GM10248 (cell line): Measurements from ENCODE around the gene NFASC.

Experiments used
- CTCF ChIA-PET: fragments of 300-600 bp; sonication (Branson Sonifier 250); formaldehyde crosslinking; extraction: SDS; loops from one replicate; lab custom pipeline; 2021; ENCODE audit warnings: antibody characterized with exemption; lab: Yijun Ruan, JAX
- POLR2A ChIA-PET: fragments of 350-650 bp; sonication (Branson Sonifier 250); formaldehyde crosslinking; extraction: SDS; loops from one replicate; lab custom pipeline; 2020; ENCODE audit warnings: antibody characterized with exemption; lab: Yijun Ruan, JAX
- DNase-seq: peaks from one replicate; pipeline ENCODE4 v3.0.0; 2012; ENCODE audit errors: extremely low spot score
- TF ChIP-seq, protein P1 (sequence below): IDR thresholded peaks from 2 replicates; pipeline ENCODE4 v1.5.1; 2012; ENCODE audit warnings: mild to moderate bottlenecking, low read depth; ENCODE audit errors: extremely low read depth, missing control alignments, control extremely low read depth

The NFASC gene

DNA sequence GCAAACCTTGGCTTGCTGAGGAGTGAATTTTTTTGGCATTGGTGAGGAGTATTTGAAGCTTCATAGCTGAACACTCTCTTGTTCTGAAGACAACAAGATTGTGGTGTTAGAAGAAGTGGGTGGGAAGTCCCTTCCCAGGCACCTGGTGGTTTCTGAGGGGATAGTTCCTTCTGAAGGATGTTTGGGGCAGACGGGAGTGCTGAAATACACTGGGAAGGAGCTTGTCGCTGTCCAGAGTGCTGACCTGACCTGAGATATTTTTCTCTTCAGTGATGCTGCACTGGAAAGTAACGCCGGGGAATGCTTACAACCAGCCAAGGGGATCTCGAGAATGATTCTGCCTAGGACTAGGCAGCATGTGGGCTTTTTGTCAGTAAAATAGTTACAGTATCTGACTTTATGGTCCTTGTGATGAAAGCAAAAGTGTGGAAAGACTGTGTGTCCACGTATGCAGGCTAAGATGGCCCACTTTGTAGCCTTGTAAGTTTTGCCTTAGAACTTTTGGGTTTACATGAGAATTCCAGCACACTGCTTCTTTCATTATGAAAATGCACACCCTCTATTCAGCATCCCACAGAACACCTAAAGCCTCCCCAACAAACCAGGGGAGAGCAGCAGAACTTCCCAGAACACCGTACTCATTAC, 33.1 kb upstream of the NFASC start:
- TF ChIP-seq, protein P1, sequence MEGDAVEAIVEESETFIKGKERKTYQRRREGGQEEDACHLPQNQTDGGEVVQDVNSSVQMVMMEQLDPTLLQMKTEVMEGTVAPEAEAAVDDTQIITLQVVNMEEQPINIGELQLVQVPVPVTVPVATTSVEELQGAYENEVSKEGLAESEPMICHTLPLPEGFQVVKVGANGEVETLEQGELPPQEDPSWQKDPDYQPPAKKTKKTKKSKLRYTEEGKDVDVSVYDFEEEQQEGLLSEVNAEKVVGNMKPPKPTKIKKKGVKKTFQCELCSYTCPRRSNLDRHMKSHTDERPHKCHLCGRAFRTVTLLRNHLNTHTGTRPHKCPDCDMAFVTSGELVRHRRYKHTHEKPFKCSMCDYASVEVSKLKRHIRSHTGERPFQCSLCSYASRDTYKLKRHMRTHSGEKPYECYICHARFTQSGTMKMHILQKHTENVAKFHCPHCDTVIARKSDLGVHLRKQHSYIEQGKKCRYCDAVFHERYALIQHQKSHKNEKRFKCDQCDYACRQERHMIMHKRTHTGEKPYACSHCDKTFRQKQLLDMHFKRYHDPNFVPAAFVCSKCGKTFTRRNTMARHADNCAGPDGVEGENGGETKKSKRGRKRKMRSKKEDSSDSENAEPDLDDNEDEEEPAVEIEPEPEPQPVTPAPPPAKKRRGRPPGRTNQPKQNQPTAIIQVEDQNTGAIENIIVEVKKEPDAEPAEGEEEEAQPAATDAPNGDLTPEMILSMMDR: no peak
- ChIA-PET CTCF (interaction anchor here (1.5 to 3.9 kb wide), 2 partner anchors 10 to 31 kb away, joined by 4 to 19 read pairs; no protein-coding TSS in a partner anchor), POLR2A (no interaction called here)
- DNase-seq: peak; percentile 32

DNA sequence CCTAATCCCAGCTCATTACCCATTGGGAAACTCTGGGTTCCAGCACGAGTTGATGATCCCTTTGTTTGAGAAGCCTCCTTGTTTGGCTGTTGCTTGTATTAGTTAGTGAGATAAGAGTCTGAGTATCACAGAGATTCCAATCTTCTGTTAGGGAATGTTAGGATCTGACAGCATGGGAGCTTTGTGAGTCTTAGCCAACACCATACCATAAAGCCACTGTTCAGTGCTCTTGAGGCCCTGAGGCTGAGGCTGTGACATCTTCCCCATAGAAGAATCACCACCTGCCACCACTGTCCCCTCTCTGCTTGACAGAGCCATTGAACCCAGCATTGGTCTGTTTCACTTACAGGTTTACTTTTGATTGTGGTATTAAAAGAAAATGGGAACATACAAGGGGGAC, 29.3 kb upstream of the NFASC start:
- POLR2A ChIA-PET: no interaction called here
- TF ChIP-seq, protein P1: no peak
- CTCF ChIA-PET: interaction anchor here (1.0 kb wide), 1 partner anchor 34 kb away, joined by 3 read pairs; no protein-coding TSS in a partner anchor
- no peak for DNase-seq

DNA sequence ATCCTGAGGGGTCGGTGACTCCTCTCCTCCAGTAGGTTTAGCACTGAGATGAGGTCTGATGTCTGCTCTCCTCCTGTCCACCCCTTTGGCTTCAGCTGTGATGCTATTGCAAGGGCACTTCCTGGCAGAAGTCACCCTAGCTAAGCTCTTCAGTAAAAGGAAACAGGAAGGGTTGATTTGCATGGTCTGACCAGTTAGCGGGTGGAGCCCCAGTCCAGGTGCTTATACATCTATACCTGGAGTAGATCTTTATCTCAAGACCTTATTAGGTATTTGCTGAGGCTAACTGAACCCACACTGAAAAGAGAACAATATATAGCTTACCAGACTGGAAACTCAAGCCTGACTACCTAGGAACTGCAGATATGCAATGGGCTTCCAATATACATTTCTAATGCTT, 28.9 kb upstream of the NFASC start:
- POLR2A ChIA-PET: no interaction called here
- TF ChIP-seq, protein P1: no peak
- DNase-seq: no peak
- CTCF ChIA-PET: interaction anchor here (1.0 to 1.4 kb wide), 3 partner anchors 10 to 35 kb away, joined by 3 to 4 read pairs (median 4); no protein-coding TSS in a partner anchor

DNA sequence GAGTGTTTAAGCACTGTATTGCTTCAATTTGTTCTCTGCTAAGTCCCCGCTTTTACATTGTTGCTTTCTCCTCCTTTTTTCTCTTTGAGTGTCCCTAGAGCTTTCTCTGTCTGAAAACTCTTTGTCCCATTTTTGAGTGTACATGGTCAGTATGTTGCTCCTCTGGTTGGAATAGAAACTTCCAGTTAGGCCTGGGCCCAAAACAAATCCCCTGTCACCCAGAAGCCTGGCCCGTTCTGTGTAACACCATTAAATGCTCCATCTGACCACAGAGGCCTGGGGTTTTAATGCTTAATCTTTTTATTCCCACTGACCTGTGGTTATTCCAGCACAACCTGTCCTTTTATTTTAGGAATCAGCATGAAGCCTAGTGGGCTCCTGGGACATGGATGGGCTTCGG, 28.3 kb upstream of the NFASC start:
- TF ChIP-seq, protein P1: no peak
- DNase-seq: no peak
- ChIA-PET CTCF (interaction anchor here (1.0 to 1.4 kb wide), 3 partner anchors 11 to 36 kb away, joined by 3 to 4 read pairs (median 4); no protein-coding TSS in a partner anchor), POLR2A (no interaction called here)

DNA sequence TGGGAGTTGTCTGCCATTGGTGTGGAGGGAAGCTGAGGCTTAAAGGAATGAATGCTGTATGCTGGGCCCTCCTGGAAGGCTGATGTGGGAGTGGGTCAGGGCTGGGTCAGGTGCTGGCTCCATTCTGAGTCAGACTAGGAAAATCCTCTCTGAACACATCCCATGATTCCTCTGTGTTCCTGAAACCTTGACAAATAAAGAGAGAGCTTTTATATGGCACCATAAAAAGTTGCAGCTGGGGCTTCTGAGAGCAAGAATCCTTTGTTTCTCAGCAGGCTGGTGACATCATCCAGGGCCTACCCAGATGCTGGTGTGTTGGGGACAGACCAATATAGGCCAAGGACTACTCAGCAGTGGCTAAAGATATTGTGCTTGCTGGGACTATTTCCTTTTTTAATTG, 27.8 kb upstream of the NFASC start:
- POLR2A ChIA-PET: no interaction called here
- no peak for DNase-seq
- TF ChIP-seq, protein P1: no peak
- CTCF ChIA-PET: interaction anchor here (1.2 to 1.4 kb wide), 2 partner anchors 11 kb away, joined by 4 read pairs; no protein-coding TSS in a partner anchor

DNA sequence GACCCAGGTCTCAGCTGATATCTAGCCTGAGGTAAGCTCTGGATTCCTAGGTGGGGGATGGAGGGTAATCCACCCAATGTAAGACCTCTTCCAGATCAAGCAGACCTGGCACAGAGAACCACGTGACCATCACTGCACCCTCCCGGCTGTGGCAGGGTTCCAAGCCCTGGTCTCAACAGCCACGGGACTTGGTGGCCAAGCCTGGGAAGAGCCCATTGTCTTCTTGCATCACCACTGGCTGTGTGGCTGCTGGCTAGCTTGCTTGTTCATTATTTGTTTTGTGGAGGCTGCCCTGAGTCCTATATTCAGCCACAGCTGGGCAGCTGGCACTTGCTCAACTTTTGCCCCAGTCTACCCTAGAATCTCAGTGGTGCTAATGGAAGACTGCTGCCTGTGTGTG, 24.1 kb upstream of the NFASC start:
- TF ChIP-seq, protein P1: no peak
- no peak for DNase-seq
- ChIA-PET CTCF (interaction anchor here (2.0 kb wide), 1 partner anchor 40 kb away, joined by 7 read pairs; no protein-coding TSS in a partner anchor), POLR2A (no interaction called here)
